Measurements from ENCODE around the gene HTR6. TPM values are rescaled to one million over a fixed set of nuclear protein-coding genes. Genes with fewer than 3 reads are reported as not detected.

Gene HTR6
- total RNA-seq, 1 experiment from 2014 or later = 0.10 TPM

DNA sequence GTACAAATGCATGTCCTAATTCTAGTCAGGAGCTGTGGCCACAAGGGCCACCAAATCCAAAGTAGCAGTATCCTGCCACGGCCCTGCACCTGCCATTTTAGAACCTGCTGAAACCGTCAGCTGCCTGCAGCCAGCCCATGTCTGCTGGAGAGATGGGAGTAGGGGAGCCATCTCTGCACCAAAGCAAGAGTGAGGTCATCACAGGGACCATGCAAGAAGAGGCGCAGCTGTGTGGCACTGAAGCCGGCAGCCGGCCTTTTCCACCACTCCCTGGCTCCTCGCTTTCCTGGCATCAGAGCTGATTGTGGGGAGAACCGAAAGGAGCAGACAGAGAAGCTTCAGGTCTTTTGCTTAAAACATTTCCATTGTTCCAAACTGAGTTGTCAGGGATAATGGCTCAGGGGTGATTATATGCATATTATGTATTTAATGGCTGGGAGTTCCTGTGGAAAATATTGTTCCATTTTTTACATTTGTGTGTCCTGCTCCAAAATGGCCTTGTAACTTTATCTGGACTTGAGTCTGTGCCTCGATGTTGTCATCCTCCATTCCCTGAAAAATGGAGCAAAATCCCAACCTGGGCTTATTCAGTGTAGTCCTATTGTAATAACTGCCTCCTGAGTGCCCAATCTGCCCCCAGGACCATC, 39.3 kb upstream of the HTR6 start:
- intact Hi-C loops (cut with micrococcal nuclease; ENCODE audit: unreplicated experiment) = no loop called here
- peaks cover 12% of the 10 kb centered on the region for H3K36me3 ChIP-seq (ENCODE audit: control insufficient read depth, insufficient read depth, low read length)
- no peak for ATAC-seq
- ChIA-PET CTCF (interaction anchor here (0.5 kb wide), 1 partner anchor 14 kb away, joined by 3 read pairs; no protein-coding TSS in a partner anchor), POLR2A (no interaction called here)
- no peak overlapping the region for H3K27ac ChIP-seq (ENCODE audit: low read length)
- TSS peak; percentile 18 for BruUV-seq (replicated peaks)
- no peak for DNase-seq (ENCODE audit: low read depth, low spot score)
- TF ChIP-seq, protein P1, sequence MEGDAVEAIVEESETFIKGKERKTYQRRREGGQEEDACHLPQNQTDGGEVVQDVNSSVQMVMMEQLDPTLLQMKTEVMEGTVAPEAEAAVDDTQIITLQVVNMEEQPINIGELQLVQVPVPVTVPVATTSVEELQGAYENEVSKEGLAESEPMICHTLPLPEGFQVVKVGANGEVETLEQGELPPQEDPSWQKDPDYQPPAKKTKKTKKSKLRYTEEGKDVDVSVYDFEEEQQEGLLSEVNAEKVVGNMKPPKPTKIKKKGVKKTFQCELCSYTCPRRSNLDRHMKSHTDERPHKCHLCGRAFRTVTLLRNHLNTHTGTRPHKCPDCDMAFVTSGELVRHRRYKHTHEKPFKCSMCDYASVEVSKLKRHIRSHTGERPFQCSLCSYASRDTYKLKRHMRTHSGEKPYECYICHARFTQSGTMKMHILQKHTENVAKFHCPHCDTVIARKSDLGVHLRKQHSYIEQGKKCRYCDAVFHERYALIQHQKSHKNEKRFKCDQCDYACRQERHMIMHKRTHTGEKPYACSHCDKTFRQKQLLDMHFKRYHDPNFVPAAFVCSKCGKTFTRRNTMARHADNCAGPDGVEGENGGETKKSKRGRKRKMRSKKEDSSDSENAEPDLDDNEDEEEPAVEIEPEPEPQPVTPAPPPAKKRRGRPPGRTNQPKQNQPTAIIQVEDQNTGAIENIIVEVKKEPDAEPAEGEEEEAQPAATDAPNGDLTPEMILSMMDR (IDR thresholded peaks at IDR 0.05) = no peak
- TF ChIP-seq TCF7L2 (IDR thresholded peaks at IDR 0.05; ENCODE audit: low read depth, low read length) (no peak), REST (IDR thresholded peaks at IDR 0.05; ENCODE audit: insufficient read depth in 1 of 2, low read depth in 2 of 2, low read length in 1 of 2) (no peak), SIN3A (IDR thresholded peaks at IDR 0.05; ENCODE audit: borderline replicate concordance, insufficient read depth, low read depth, low read length) (no peak), POLR2AphosphoS5 (IDR thresholded peaks at IDR 0.05; ENCODE audit: low read depth, low read length) (no peak)
- no peaks in the 10 kb centered on the region for H3K9me3 ChIP-seq (ENCODE audit: control insufficient read depth, insufficient read depth, low read depth, low read length)
- no peaks in the 10 kb centered on the region for H3K4me1 ChIP-seq (ENCODE audit: control insufficient read depth, insufficient read depth, low read length)
- no peaks in the 10 kb centered on the region for H3K27me3 ChIP-seq (ENCODE audit: control insufficient read depth, insufficient read depth, low read length)
- no peak overlapping the region for H3K4me3 ChIP-seq (ENCODE audit: low read depth in 2 of 2, low read length in 2 of 2)
- in situ Hi-C loops (cut with HindIII; ENCODE audit: low pct_unique_long_range_greater_than_20kb, low sequenced_read_pairs) = no loop called here

DNA sequence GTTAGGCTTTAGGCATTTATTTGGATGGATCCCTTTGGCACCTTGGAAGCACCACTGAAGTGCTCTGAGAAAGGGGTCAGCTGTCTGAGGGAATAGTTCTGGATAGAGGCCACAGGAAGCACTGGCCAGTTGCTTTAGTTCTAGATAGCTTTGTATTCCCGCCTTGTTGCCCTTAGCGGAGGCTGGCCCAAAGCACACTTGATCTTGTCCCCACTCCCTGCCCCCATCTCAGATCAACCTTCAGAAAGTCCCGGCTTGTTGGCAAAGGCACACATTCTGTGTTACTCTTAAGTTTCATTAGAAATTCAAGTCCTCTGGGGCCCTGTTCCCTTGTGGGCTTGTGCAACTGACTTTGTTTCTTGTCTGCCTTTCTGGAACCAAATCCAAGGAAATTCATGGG, 35.8 kb upstream of the HTR6 start:
- Histone ChIP-seq H3K9me3 (ENCODE audit: control insufficient read depth, insufficient read depth, low read depth, low read length) (no peaks in the 10 kb centered on the region), H3K27me3 (ENCODE audit: control insufficient read depth, insufficient read depth, low read length) (no peaks in the 10 kb centered on the region), H3K4me1 (ENCODE audit: control insufficient read depth, insufficient read depth, low read length) (no peaks in the 10 kb centered on the region), H3K27ac (ENCODE audit: low read length) (no peak overlapping the region), H3K36me3 (ENCODE audit: control insufficient read depth, insufficient read depth, low read length) (peaks cover 9% of the 10 kb centered on the region), H3K4me3 (ENCODE audit: low read depth in 2 of 2, low read length in 2 of 2) (no peak overlapping the region)
- POLR2A ChIA-PET = interaction anchor here (0.5 kb wide), 1 partner anchor 62 kb away, joined by 8 read pairs; no protein-coding TSS in a partner anchor
- DNase-seq (ENCODE audit: low read depth, low spot score) (no peak), ATAC-seq (no peak)
- CTCF ChIA-PET = no interaction called here
- TF ChIP-seq REST (IDR thresholded peaks at IDR 0.05; ENCODE audit: insufficient read depth in 1 of 2, low read depth in 2 of 2, low read length in 1 of 2) = no peak
- no peak for TF ChIP-seq POLR2AphosphoS5 (IDR thresholded peaks at IDR 0.05; ENCODE audit: low read depth, low read length)
- TF ChIP-seq TCF7L2 (IDR thresholded peaks at IDR 0.05; ENCODE audit: low read depth, low read length) = no peak
- no peak for TF ChIP-seq SIN3A (IDR thresholded peaks at IDR 0.05; ENCODE audit: borderline replicate concordance, insufficient read depth, low read depth, low read length)
- TF ChIP-seq, protein P1 (IDR thresholded peaks at IDR 0.05) = no peak
- intact Hi-C loops (cut with micrococcal nuclease; ENCODE audit: unreplicated experiment) (no loop called here), in situ Hi-C loops (cut with HindIII; ENCODE audit: low pct_unique_long_range_greater_than_20kb, low sequenced_read_pairs) (no loop called here)
- no TSS peak for BruUV-seq (replicated peaks)

All from Panc1 (cell line).